HL-60 (cell line): ENCODE measurements around the gene KCNK5.

Source experiments
- GABPA ChIP-seq: IDR thresholded peaks from 2 replicates; pipeline ENCODE4 v1.6.1; 2012; ENCODE audit warnings: low read depth
- POLR2AphosphoS5 ChIP-seq: IDR thresholded peaks from 2 replicates; pipeline ENCODE4 v1.6.1; 2012; ENCODE audit warnings: low read depth
- TF ChIP-seq, protein P1 (sequence below): IDR thresholded peaks from one replicate; pipeline ENCODE4 v1.5.1; 2011; ENCODE audit warnings: low read length, control low read depth, inconsistent platforms; ENCODE audit not compliant: insufficient read depth
- TF ChIP-seq, protein P2 (sequence below): IDR thresholded peaks from 2 replicates; pipeline ENCODE4 v1.6.1; 2012; ENCODE audit warnings: low read depth; ENCODE audit not compliant: insufficient replicate concordance

DNA sequence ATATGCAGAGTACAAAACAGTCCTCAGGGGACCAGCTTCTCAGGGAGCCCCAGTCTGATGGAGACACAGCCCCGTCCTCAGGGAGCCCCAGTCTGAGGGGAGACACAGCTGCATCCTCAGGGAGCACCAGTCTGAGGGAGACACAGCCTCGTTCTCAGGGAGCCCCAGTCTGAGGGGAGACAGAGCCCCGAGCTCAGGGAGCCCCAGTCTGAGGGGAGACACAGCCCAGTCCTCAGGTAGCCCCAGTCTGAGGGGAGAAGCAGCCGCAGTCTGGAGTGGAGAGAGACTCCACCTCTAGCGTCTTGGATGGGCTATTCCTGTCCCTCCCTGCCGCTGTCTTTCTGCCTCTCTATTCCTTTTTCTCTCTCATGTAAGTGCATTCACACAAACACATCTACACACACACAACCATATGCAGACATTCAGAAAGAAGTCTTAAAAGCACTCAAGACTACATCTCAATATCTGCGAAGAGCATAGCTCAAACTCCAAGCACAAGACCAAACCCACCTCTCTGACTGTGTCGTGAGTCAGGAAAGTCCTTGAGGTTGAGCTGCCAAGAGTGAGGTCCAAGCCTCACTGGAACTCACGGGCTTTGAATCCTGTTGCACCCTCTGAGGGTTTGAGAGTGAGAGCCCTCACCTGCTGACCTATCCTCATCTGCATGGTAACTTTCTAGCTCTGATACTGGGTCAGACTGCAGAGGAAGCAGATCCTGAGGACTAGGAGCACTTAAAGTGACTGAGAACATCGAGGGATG lies 61.2 kb downstream of the KCNK5 start:
- TF ChIP-seq, protein P1, sequence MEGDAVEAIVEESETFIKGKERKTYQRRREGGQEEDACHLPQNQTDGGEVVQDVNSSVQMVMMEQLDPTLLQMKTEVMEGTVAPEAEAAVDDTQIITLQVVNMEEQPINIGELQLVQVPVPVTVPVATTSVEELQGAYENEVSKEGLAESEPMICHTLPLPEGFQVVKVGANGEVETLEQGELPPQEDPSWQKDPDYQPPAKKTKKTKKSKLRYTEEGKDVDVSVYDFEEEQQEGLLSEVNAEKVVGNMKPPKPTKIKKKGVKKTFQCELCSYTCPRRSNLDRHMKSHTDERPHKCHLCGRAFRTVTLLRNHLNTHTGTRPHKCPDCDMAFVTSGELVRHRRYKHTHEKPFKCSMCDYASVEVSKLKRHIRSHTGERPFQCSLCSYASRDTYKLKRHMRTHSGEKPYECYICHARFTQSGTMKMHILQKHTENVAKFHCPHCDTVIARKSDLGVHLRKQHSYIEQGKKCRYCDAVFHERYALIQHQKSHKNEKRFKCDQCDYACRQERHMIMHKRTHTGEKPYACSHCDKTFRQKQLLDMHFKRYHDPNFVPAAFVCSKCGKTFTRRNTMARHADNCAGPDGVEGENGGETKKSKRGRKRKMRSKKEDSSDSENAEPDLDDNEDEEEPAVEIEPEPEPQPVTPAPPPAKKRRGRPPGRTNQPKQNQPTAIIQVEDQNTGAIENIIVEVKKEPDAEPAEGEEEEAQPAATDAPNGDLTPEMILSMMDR, result no peak
- TF ChIP-seq POLR2AphosphoS5 (no peak), GABPA (no peak)
- TF ChIP-seq, protein P2, sequence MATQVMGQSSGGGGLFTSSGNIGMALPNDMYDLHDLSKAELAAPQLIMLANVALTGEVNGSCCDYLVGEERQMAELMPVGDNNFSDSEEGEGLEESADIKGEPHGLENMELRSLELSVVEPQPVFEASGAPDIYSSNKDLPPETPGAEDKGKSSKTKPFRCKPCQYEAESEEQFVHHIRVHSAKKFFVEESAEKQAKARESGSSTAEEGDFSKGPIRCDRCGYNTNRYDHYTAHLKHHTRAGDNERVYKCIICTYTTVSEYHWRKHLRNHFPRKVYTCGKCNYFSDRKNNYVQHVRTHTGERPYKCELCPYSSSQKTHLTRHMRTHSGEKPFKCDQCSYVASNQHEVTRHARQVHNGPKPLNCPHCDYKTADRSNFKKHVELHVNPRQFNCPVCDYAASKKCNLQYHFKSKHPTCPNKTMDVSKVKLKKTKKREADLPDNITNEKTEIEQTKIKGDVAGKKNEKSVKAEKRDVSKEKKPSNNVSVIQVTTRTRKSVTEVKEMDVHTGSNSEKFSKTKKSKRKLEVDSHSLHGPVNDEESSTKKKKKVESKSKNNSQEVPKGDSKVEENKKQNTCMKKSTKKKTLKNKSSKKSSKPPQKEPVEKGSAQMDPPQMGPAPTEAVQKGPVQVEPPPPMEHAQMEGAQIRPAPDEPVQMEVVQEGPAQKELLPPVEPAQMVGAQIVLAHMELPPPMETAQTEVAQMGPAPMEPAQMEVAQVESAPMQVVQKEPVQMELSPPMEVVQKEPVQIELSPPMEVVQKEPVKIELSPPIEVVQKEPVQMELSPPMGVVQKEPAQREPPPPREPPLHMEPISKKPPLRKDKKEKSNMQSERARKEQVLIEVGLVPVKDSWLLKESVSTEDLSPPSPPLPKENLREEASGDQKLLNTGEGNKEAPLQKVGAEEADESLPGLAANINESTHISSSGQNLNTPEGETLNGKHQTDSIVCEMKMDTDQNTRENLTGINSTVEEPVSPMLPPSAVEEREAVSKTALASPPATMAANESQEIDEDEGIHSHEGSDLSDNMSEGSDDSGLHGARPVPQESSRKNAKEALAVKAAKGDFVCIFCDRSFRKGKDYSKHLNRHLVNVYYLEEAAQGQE, result no peak
